GM12874 (cell line): ENCODE measurements around the gene LRRIQ4.

Experiments
- TF ChIP-seq, protein P1 (sequence below): IDR thresholded peaks from 2 replicates; pipeline ENCODE4 v1.5.1; 2011; ENCODE audit warnings: low read depth, mild to moderate bottlenecking, control low read depth, low read length, moderate library complexity; ENCODE audit not compliant: insufficient read depth

LRRIQ4 gene

DNA sequence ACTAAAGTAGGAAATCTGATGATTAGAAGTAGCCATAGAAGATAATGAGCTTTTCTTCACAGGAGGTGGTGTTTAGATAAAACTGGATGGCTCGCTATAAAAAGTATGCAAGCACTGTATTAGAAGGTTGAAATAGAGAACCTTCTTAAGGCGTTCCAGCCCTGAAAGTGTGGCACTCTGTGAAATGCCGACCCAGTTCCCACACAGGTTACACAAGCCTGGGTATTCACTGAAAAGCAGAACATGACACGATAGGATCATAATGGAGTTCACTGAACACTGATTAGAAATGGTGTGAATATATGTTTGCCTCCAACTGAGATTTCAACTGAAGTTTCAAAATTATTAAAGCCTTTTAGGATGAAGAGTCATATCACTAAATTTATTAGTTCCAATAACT is 15.0 kb downstream of the LRRIQ4 start:
- TF ChIP-seq, protein P1, sequence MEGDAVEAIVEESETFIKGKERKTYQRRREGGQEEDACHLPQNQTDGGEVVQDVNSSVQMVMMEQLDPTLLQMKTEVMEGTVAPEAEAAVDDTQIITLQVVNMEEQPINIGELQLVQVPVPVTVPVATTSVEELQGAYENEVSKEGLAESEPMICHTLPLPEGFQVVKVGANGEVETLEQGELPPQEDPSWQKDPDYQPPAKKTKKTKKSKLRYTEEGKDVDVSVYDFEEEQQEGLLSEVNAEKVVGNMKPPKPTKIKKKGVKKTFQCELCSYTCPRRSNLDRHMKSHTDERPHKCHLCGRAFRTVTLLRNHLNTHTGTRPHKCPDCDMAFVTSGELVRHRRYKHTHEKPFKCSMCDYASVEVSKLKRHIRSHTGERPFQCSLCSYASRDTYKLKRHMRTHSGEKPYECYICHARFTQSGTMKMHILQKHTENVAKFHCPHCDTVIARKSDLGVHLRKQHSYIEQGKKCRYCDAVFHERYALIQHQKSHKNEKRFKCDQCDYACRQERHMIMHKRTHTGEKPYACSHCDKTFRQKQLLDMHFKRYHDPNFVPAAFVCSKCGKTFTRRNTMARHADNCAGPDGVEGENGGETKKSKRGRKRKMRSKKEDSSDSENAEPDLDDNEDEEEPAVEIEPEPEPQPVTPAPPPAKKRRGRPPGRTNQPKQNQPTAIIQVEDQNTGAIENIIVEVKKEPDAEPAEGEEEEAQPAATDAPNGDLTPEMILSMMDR = no peak

DNA sequence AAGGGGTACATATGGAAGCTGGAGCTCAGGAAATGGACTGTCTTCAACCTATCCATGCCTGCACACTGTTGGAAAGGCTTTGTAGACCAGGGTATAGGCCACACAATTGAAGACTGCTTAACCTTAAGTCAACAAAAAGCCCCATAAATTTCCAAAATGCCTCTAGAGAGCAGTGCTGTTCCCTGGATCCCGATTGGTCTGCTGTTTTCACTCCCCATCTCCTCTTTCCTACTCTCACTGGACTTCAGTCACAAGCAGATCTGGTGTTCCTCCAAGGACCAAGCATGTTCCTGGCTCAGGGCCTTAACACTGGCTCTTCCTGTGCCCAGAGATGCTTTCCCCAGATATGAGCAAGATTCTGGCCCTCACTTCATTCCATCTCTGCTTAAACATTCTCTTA is 22.9 kb downstream of the LRRIQ4 start:
- TF ChIP-seq, protein P1 = no peak

DNA sequence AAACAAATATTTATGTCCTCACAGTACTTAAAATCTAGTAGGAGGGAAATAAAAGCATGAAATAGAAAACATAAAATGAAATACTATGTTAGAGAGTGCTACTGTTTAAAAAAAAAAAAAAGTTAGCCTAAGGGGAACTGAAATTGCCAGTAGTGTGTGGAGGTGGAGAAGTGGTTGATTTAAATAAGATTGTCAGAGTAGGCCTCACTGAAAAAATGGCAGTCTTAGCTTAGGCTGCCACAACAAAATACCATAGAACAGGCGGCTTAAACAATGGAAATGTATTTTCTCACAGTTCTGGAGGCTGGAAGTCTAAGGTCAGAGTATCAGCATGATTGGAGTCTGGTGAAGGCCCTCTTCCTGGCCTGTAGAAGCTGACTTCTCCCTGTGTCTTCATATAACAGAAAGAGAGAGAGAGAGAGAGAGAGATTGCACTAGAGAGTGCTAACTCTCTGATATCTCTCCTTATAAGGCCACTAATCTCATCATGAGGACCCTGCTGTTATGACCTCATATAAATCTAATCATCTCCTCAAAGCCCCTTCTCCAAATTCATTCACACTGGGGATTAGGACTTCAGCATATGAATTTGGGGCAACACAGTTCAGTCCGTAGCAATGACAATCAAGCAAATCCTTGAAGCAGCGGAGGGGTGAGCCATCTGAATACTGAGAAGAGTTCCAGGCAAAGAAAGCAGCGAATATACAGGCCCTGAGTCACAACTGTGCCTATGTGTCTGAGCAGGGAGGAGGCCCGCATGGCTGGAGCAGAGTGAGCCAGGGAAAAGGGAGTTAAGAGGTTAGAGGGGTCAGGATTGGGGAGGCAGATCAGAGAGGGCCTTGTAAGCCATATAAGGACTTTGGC is 23.6 kb downstream of the LRRIQ4 start:
- TF ChIP-seq, protein P1 = no peak

DNA sequence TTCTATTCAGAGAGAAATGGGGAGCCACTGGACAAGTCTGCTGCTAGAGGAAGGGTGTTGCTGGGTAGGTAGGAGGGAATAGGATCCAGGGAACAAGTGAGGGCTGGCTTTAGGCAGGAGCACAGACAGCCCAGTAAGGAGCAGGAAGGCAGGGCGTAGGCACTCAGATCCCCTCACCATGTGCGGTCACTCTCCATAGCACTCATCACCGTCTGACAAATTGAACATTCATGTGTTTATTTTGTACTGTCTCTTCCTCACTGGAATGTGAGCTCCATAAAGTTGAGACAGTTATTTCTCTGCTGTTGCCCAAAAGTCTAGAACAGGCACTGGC is 24.2 kb downstream of the LRRIQ4 start:
- TF ChIP-seq, protein P1 = no peak

DNA sequence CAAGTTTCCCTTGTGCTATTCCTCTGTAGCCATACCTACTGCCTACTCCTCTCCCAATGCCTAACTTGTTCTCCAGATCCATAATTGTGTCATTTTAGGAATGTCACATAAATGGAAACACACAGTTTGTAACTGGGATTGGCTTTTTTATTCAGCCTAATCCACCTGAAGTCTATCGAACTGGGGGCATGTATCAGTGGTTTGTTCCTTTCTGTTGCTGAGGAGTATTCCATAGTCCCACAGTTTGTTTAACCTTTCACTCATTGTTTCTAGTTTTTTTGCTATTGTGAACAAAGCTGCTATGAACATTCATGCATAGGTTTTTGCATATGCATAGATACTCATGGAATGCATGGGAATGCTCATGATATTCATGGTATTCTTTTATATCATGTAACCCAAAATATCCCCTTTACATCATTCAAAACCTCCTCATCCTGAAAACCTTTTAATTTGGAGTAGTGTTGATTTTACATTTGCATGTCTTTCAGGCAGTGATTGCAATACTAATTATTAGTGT is 25.9 kb downstream of the LRRIQ4 start:
- TF ChIP-seq, protein P1 = no peak

DNA sequence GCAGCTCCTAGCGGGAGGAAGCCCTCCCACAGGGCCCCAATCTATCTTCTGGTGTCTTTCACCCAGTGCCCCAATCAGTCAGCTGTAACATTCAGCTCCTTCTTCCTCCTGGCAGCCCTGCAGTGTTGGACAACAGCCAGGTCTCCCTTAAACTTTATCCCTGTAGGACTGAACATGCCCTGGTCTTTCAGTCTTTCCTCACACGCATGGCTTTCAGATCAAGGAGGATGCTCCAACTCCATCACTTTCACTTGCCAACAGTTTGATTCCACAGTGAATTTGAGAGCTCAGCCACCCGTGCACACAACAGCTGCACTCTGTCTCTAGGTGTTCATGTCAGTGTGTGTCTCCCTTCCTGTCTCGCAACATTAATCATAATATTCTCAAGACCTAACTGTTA is 28.5 kb downstream of the LRRIQ4 start:
- TF ChIP-seq, protein P1 = no peak

DNA sequence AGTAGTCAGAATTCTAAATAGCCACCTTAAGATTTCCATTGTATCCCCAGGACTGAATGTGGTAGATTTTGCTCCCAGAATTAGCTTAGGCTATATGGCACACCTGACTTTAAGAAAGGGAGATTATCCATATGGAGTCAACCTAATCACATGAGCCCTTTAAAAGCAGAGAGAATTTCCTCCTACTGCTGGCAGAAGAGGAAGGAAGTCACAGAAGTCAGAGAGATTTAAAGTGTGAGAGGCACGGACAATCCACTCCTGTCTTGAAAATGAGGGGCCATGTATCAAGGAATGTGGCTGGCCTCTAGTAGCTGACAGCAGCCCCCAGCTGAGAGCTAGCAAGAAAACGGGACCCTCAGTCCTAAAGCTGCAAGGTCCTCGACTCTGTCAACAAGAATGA is 30.3 kb downstream of the LRRIQ4 start:
- TF ChIP-seq, protein P1 = no peak
